ENCODE measurements around the gene AKAP14. TPM values are rescaled to one million over a fixed set of nuclear protein-coding genes. Genes with fewer than 3 reads are reported as not detected.
A peak's percentile ranks its signal among the peaks of the same experiment; 100 is the strongest.

Gene AKAP14
- 1 to 10 TPM in 1 of 2 donors, not detected in 1; 1.4 TPM for total RNA-seq

GRCh38 chrX:119895843-119896326 lies at the start of gene AKAP14:
TSS of gene AKAP14 (plus strand) at chrX:119895893. CDS start at chrX:119903224, 7,331 bp downstream.
- intact Hi-C loops (cut with DNase I): no loop called here
- TF ChIP-seq CTCF (IDR thresholded peaks at IDR 0.05): no peak
- TF ChIP-seq POLR2AphosphoS5 (IDR thresholded peaks at IDR 0.05): no peak
- no peak for TF ChIP-seq POLR2A (IDR thresholded peaks at IDR 0.05)
- H3K36me3 ChIP-seq: no peaks in the 10 kb centered on the region
- H3K27me3 ChIP-seq (replicated peaks; ENCODE audit: insufficient read depth): no peaks in the 10 kb centered on the region
- WGBS: 71% methylated on average over 1 of the region's 4 CpGs
- H3K27ac ChIP-seq: no peak within 1 kb of the TSS
- H3K4me3 ChIP-seq: no peak within 1 kb of the TSS
- DNase-seq (ENCODE audit: low spot score): no peak
- no peaks in the 10 kb centered on the region for H3K9me3 ChIP-seq
- H3K4me1 ChIP-seq (replicated peaks): no peaks in the 10 kb centered on the region

GRCh38 chrX:119852382-119853353 lies 43.0 kb upstream of the AKAP14 start, which contains the start of gene UPF3B:
TSS of gene UPF3B (minus strand) at chrX:119852963. CDS start at chrX:119852928, 35 bp downstream.
- DNase-seq (ENCODE audit: low spot score): peak; percentile 95
- H3K4me3 ChIP-seq: peak within 1 kb of the TSS; percentile 50 to 54
- no peaks in the 10 kb centered on the region for H3K27me3 ChIP-seq (replicated peaks; ENCODE audit: insufficient read depth)
- no peaks in the 10 kb centered on the region for H3K36me3 ChIP-seq
- intact Hi-C loops (cut with DNase I): no loop called here
- under 1% methylated on average over 52 of the region's 54 CpGs for WGBS
- H3K4me1 ChIP-seq (replicated peaks): no peaks in the 10 kb centered on the region
- no peaks in the 10 kb centered on the region for H3K9me3 ChIP-seq
- TF ChIP-seq CTCF (IDR thresholded peaks at IDR 0.05): peak in 1 of 4 experiments; percentile 14
- peak; percentile 70 for TF ChIP-seq POLR2A (IDR thresholded peaks at IDR 0.05)
- TF ChIP-seq POLR2AphosphoS5 (IDR thresholded peaks at IDR 0.05): peak; percentile 87
- peak within 1 kb of the TSS; percentile 86 for H3K27ac ChIP-seq

- no peak for DNase-seq (ENCODE audit: low spot score)
- WGBS: 14% methylated on average over 10 of the region's 10 CpGs
- Histone ChIP-seq H3K4me3 (peak overlapping the region; percentile 13 to 50), H3K27me3 (replicated peaks; ENCODE audit: insufficient read depth) (no peaks in the 10 kb centered on the region), H3K27ac (peak overlapping the region; percentile 61 to 86), H3K4me1 (replicated peaks) (no peaks in the 10 kb centered on the region), H3K9me3 (no peaks in the 10 kb centered on the region), H3K36me3 (no peaks in the 10 kb centered on the region)
- intact Hi-C loops (cut with DNase I): no loop called here
- TF ChIP-seq POLR2AphosphoS5 (IDR thresholded peaks at IDR 0.05): no peak
- no peak for TF ChIP-seq CTCF (IDR thresholded peaks at IDR 0.05)
- TF ChIP-seq POLR2A (IDR thresholded peaks at IDR 0.05): no peak
Observed at GRCh38 chrX:119853444-119853843, 42.2 kb upstream of the AKAP14 start.

GRCh38 chrX:119870626-119871131 lies 25.0 kb upstream of the AKAP14 start:
- 0% methylated on average over 25 of the region's 25 CpGs for WGBS
- Histone ChIP-seq H3K4me1 (replicated peaks) (no peaks in the 10 kb centered on the region), H3K9me3 (no peaks in the 10 kb centered on the region), H3K27me3 (replicated peaks; ENCODE audit: insufficient read depth) (no peaks in the 10 kb centered on the region), H3K27ac (peak overlapping the region; percentile 83 to 89), H3K36me3 (no peaks in the 10 kb centered on the region), H3K4me3 (peak overlapping the region; percentile 50 to 54)
- DNase-seq (ENCODE audit: low spot score): peak; percentile 8
- intact Hi-C loops (cut with DNase I): loop anchor here (5.0 to 10.0 kb wide), 2 partner anchors 78 to 266 kb away; partner anchors contain the start of genes NKRF and RPL39
- TF ChIP-seq POLR2A (IDR thresholded peaks at IDR 0.05): no peak
- no peak for TF ChIP-seq POLR2AphosphoS5 (IDR thresholded peaks at IDR 0.05)
- TF ChIP-seq CTCF (IDR thresholded peaks at IDR 0.05): no peak
